ENCODE data around the gene MUC5B.
A peak's percentile ranks its signal among the peaks of the same experiment; 100 is the strongest.

Gene MUC5B

GRCh38 chr11:1226986-1227550, 4.2 kb downstream of the MUC5B start:
- no peak for DNase-seq (ENCODE audit: extremely low read depth, low read depth)
- H3K4me3 ChIP-seq (replicated peaks; ENCODE audit: low read depth, low read length): no peak overlapping the region

DNA sequence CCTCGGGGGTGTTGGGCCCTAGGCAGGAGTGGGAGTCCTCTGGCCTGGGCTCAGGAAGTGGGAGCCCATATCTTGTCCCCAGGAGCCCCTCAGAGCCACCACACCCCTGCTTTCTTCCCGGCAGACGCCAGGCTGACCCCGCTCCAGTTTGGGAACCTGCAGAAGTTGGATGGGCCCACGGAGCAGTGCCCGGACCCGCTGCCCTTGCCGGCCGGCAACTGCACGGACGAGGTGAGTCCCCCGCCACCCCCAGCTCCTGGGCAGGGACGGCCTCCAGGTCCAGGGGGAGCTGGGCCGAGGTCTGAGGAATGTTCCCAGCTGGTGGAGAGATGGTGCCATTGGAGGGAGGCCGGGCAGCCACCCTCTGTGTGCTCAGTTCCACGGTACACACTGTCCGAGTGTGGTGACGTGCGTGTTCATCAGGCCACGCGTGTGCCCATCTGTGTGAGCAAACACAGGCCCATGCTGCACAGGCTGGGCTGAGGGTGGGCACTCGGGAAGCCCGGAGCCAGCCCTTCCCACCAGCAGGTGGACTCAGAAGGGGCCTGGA, 4.8 kb downstream of the MUC5B start:
- TF ChIP-seq, protein P1, sequence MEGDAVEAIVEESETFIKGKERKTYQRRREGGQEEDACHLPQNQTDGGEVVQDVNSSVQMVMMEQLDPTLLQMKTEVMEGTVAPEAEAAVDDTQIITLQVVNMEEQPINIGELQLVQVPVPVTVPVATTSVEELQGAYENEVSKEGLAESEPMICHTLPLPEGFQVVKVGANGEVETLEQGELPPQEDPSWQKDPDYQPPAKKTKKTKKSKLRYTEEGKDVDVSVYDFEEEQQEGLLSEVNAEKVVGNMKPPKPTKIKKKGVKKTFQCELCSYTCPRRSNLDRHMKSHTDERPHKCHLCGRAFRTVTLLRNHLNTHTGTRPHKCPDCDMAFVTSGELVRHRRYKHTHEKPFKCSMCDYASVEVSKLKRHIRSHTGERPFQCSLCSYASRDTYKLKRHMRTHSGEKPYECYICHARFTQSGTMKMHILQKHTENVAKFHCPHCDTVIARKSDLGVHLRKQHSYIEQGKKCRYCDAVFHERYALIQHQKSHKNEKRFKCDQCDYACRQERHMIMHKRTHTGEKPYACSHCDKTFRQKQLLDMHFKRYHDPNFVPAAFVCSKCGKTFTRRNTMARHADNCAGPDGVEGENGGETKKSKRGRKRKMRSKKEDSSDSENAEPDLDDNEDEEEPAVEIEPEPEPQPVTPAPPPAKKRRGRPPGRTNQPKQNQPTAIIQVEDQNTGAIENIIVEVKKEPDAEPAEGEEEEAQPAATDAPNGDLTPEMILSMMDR (IDR thresholded peaks at IDR 0.05; ENCODE audit: low read depth, low read length, missing control alignments): no peak
- no peak for DNase-seq (ENCODE audit: extremely low read depth, low read depth)
- no peak overlapping the region for H3K4me3 ChIP-seq (replicated peaks; ENCODE audit: low read depth, low read length)

More at GRCh38 chr11:1226986-1227550, 4.2 kb downstream of the MUC5B start:
- TF ChIP-seq, protein P1 (IDR thresholded peaks at IDR 0.05; ENCODE audit: low read depth, low read length, missing control alignments): peak; percentile 15

GRCh38 chr11:1228101-1228821, 5.4 kb downstream of the MUC5B start:
- TF ChIP-seq, protein P1 (IDR thresholded peaks at IDR 0.05; ENCODE audit: low read depth, low read length, missing control alignments): no peak
- H3K4me3 ChIP-seq (replicated peaks; ENCODE audit: low read depth, low read length): no peak overlapping the region
- no peak for DNase-seq (ENCODE audit: extremely low read depth, low read depth)

- no peak for DNase-seq (ENCODE audit: extremely low read depth, low read depth)
- H3K4me3 ChIP-seq (replicated peaks; ENCODE audit: low read depth, low read length): no peak overlapping the region
- TF ChIP-seq, protein P1 (IDR thresholded peaks at IDR 0.05; ENCODE audit: low read depth, low read length, missing control alignments): no peak
Observed at GRCh38 chr11:1228921-1229451, 6.1 kb downstream of the MUC5B start.

DNA sequence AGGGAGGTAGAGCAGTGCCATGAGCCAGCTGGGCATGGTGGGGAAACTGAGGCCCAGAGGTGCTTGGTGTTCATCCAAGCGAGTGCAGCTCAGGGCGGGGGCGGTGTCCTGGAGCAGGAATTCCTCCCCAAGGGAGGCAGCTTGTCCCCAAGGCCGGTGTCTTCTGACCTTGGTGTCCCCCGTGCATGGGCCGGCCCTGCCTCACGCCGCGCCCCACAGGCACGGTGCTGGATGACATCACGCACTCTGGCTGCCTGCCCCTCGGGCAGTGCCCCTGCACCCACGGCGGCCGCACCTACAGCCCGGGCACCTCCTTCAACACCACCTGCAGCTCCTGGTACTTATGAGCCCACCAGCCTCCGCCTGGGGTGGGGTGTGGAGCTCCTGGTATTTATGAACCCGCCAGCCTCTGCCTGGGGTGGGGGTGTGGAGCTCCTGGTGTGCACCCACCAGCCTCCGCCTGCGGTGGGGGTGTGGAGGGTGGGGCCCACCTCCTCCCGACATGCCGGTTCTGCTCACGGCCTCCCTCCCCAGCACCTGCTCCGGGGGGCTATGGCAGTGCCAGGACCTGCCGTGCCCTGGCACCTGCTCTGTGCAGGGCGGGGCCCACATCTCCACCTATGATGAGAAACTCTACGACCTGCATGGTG, 6.7 kb downstream of the MUC5B start:
- no peak for DNase-seq (ENCODE audit: extremely low read depth, low read depth)
- H3K4me3 ChIP-seq (replicated peaks; ENCODE audit: low read depth, low read length): no peak overlapping the region
- TF ChIP-seq, protein P1 (IDR thresholded peaks at IDR 0.05; ENCODE audit: low read depth, low read length, missing control alignments): no peak

DNA sequence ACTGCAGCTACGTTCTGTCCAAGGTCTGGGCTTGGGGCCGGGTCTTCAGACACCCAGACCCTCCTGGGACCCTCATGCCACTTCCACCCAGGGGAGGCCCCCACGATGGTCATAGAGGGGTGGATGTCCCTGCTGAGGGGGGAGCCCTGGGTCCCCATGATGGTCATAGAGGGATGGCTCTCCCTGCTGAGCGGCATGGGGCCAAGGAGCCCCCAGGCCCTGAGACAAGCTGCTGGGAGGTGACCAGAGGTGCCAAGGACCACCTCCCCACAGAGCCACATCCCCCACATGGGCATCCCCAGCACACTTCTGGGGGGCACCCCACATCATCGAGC, 7.2 kb downstream of the MUC5B start:
- no peak overlapping the region for H3K4me3 ChIP-seq (replicated peaks; ENCODE audit: low read depth, low read length)
- TF ChIP-seq, protein P1 (IDR thresholded peaks at IDR 0.05; ENCODE audit: low read depth, low read length, missing control alignments): no peak
- no peak for DNase-seq (ENCODE audit: extremely low read depth, low read depth)
